IPS-NIHi7 (cell line): ENCODE measurements around the gene PLVAP.

ENCODE experiments used
- DNase-seq: peaks from one replicate; pipeline ENCODE4 v3.0.0; 2012; ENCODE audit warnings: mixed read lengths; ENCODE audit errors: extremely low spot score

PLVAP gene

GRCh38 chr19:17303167-17303939 is 73.8 kb downstream of the PLVAP start, which contains the start of gene ABHD8:
Gene ABHD8, minus strand, starts transcription at chr19:17303425. Its CDS starts 1,809 bp downstream, at chr19:17301616.
- DNase-seq, result peak; percentile 91

DNA sequence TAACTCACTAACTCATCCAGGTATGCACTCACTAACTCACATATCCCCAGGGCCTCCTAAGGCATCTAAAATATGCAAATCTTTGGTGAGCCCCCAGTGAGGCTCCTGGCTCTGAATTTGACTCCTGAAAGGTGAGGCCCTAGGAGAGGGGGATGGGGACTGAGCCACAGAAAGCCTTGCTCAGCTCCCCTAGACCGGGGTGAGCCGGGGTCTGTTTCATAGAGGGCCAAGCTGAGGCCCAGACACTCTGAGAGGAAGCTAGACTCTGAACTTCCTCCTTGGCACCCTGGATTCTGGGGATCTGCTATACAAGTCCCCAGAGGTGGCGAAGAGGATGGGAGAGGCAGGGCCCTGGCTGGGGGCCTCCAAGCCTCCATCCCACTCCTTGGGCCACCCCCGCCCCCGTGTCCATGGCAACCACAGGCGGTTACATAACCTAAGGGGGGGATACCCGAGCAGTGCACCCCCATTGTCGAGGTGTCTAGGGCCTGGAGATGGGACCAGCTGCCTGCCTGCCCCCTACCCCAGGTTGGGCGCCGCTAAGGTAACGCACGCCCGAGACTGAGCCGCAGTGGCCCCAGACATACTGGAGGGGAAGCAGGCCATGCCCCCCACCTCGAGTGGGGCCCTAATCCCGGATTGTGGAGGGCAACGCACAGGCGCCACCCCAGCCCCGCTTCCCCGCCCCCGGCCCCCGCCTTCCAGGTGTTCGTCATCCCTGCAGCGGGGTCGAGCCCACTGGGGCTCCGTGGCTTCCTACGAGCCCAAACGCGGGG is 74.6 kb downstream of the PLVAP start:
- DNase-seq, result no peak
